ENCODE measurements around the gene RIN3. TPM values are rescaled to one million over a fixed set of nuclear protein-coding genes. Genes with fewer than 3 reads are reported as not detected.
A peak's percentile ranks its signal among the peaks of the same experiment; 100 is the strongest.

Gene RIN3
- total RNA-seq, 1 experiment from 2014 or later, result not detected

DNA sequence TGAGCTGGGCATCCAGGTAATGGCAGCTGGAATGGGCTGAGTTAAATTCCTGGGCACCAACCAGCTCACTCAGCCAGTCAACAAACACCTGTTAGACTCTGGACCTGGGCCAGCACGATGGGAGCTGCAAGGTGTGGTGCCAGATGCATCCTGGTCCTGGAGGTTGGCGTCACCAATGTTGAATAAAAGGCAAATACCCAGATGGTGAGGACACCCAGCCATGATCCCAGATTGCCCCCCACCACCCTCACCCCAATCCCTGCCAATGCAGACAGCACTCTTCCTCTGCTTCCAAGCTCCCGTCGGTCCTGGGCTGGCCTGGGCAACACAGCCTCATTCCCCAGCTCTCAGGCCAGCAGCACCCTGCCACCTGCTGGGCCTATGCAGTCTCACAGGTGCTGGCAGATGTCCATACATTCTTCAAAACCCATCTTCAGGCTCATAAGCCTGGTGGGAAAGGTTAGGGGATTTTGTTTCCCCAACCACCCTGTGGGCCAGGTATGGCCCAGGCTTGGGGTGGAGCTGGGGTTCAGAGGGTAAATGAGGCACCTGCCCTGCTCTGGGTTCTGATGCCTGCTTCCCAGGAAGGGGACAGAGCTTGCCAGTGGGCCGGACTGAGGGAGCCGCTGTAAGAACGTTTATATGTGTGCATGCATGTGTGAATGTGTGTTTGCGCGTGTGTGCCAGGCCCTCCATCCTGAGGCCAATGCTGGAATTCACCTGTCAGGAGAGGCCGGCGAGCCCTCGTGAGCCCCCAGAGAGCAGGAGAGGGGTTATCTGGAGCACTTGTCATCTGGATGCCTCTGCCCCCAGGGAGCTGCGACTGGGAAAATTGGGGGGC, 176.8 kb downstream of the RIN3 start:
- Histone ChIP-seq H4K20me1 (ENCODE audit: insufficient read depth, low read depth, low read length) (0 out of 2 replicates have a peak, but pooled peaks cover 4% of the 10 kb centered on the region), H3K36me3 (ENCODE audit: insufficient read depth, low read length) (no peaks in the 10 kb centered on the region), H3K79me2 (ENCODE audit: low read length) (no peaks in the 10 kb centered on the region), H3K27ac (ENCODE audit: low read length) (no peak overlapping the region), H3K27me3 (ENCODE audit: low read length) (no peaks in the 10 kb centered on the region), H2AFZ (ENCODE audit: low read length) (no peak overlapping the region), H3K4me3 (ENCODE audit: low read length) (no peak overlapping the region), H3K4me1 (ENCODE audit: low read length) (no peaks in the 10 kb centered on the region), H3K9me2 (replicated peaks; ENCODE audit: insufficient read depth, low read length) (no peaks in the 10 kb centered on the region), H3K9ac (ENCODE audit: low read length) (no peak overlapping the region), H3K9me3 (ENCODE audit: low read length) (no peaks in the 10 kb centered on the region), H3K4me2 (ENCODE audit: low read depth, low read length, poor library complexity, severe bottlenecking) (no peak overlapping the region)
- DNase-seq, result peak; percentile 74

DNA sequence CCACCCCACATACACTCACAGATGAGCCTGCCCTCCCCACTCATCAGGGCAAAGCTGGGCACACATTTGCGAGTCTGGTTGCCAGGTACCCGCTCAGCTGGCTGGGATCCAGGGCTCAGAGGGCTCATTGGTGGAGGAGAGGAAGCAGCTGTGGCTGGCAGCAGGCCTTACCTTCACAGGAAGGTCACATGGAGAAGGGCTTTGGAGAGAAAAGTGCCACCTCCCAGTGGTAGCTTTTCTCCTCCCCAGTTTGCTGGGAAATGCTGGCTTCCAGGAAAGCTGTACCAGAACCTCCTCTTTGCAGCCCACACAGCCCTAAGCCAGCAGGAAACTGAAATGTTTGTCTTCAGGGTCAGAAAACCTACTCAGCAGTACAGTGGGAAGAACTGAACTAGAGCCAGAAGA, 179.2 kb downstream of the RIN3 start:
- no peak overlapping the region for H3K4me3 ChIP-seq (ENCODE audit: low read length)
- no peak for DNase-seq
- H3K27me3 ChIP-seq (ENCODE audit: low read length), result no peaks in the 10 kb centered on the region
- no peak overlapping the region for H2AFZ ChIP-seq (ENCODE audit: low read length)
- no peaks in the 10 kb centered on the region for H3K9me2 ChIP-seq (replicated peaks; ENCODE audit: insufficient read depth, low read length)
- H3K9ac ChIP-seq (ENCODE audit: low read length), result no peak overlapping the region
- no peaks in the 10 kb centered on the region for H3K79me2 ChIP-seq (ENCODE audit: low read length)
- no peaks in the 10 kb centered on the region for H3K4me1 ChIP-seq (ENCODE audit: low read length)
- H3K36me3 ChIP-seq (ENCODE audit: insufficient read depth, low read length), result no peaks in the 10 kb centered on the region
- H3K9me3 ChIP-seq (ENCODE audit: low read length), result no peaks in the 10 kb centered on the region
- no peaks in the 10 kb centered on the region for H4K20me1 ChIP-seq (ENCODE audit: insufficient read depth, low read depth, low read length)
- H3K27ac ChIP-seq (ENCODE audit: low read length), result no peak overlapping the region
- H3K4me2 ChIP-seq (ENCODE audit: low read depth, low read length, poor library complexity, severe bottlenecking), result no peak overlapping the region

DNA sequence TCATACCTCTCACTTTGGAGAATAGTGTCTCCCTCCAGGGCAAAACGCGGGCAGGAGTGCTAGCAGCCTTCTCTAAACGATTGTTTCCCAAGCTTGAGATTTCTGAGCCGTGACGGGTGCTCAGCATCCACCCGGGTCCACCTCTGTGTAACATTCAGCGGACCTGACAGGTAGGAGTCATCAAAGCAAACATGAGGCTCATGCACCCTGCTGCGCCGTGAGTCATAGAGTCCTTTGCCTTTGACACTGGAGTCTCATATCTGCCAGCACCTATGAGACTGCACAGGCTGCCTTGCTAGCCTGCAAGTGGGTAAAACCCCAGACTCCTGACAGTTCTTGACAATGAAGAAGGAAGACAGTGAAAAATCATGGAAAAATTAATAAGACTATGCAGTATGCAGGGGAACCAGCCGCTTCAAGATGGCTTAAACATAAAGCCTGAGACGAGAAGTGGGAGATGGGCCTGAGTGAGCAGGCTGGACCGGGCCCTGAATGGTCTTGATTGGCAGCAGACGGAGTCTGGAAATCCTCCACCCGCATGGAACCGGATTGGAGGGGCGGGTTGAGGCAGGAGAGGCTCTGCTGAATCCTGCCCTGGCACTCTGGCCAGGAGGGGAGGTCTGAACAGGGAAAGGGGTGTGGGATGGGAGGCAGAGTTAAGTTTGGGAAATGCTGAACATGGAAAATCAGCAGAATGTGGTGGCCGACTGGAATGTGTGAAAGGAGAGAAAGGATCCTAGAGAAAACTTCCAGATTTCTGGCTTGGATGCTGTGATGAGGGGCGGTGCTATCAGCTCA, 180.6 kb downstream of the RIN3 start:
- no peaks in the 10 kb centered on the region for H4K20me1 ChIP-seq (ENCODE audit: insufficient read depth, low read depth, low read length)
- no peak overlapping the region for H2AFZ ChIP-seq (ENCODE audit: low read length)
- H3K27me3 ChIP-seq (ENCODE audit: low read length), result no peaks in the 10 kb centered on the region
- H3K9ac ChIP-seq (ENCODE audit: low read length), result no peak overlapping the region
- H3K9me2 ChIP-seq (replicated peaks; ENCODE audit: insufficient read depth, low read length), result no peaks in the 10 kb centered on the region
- H3K79me2 ChIP-seq (ENCODE audit: low read length), result no peaks in the 10 kb centered on the region
- H3K4me1 ChIP-seq (ENCODE audit: low read length), result no peaks in the 10 kb centered on the region
- DNase-seq, result no peak
- no peaks in the 10 kb centered on the region for H3K9me3 ChIP-seq (ENCODE audit: low read length)
- H3K4me3 ChIP-seq (ENCODE audit: low read length), result no peak overlapping the region
- H3K4me2 ChIP-seq (ENCODE audit: low read depth, low read length, poor library complexity, severe bottlenecking), result no peak overlapping the region
- no peaks in the 10 kb centered on the region for H3K36me3 ChIP-seq (ENCODE audit: insufficient read depth, low read length)
- H3K27ac ChIP-seq (ENCODE audit: low read length), result no peak overlapping the region

DNA sequence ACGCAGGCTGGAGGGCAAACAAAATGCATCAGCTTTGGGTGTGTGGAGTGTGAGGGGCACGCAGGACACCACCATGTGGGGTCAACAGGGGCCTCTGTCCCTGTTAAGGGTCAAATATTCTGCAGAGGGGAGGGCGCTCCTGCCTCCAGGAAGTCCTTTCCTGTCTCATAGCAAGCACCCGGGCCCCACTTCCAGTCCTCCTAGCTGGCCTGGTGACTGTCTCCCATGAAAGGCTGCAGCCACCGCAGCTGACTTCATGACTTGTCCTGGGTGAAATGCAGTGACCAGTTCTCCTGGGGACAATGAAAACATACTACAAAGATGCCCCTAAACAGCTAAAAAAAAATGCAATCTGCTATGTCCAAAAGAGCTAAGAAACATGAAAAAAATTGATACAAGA, 181.2 kb downstream of the RIN3 start:
- H3K27me3 ChIP-seq (ENCODE audit: low read length), result no peaks in the 10 kb centered on the region
- H3K9me3 ChIP-seq (ENCODE audit: low read length), result no peaks in the 10 kb centered on the region
- no peak overlapping the region for H2AFZ ChIP-seq (ENCODE audit: low read length)
- H3K4me3 ChIP-seq (ENCODE audit: low read length), result no peak overlapping the region
- no peak overlapping the region for H3K9ac ChIP-seq (ENCODE audit: low read length)
- no peaks in the 10 kb centered on the region for H3K79me2 ChIP-seq (ENCODE audit: low read length)
- no peaks in the 10 kb centered on the region for H4K20me1 ChIP-seq (ENCODE audit: insufficient read depth, low read depth, low read length)
- H3K4me2 ChIP-seq (ENCODE audit: low read depth, low read length, poor library complexity, severe bottlenecking), result no peak overlapping the region
- DNase-seq, result no peak
- no peak overlapping the region for H3K27ac ChIP-seq (ENCODE audit: low read length)
- H3K36me3 ChIP-seq (ENCODE audit: insufficient read depth, low read length), result no peaks in the 10 kb centered on the region
- no peaks in the 10 kb centered on the region for H3K9me2 ChIP-seq (replicated peaks; ENCODE audit: insufficient read depth, low read length)
- no peaks in the 10 kb centered on the region for H3K4me1 ChIP-seq (ENCODE audit: low read length)

DNA sequence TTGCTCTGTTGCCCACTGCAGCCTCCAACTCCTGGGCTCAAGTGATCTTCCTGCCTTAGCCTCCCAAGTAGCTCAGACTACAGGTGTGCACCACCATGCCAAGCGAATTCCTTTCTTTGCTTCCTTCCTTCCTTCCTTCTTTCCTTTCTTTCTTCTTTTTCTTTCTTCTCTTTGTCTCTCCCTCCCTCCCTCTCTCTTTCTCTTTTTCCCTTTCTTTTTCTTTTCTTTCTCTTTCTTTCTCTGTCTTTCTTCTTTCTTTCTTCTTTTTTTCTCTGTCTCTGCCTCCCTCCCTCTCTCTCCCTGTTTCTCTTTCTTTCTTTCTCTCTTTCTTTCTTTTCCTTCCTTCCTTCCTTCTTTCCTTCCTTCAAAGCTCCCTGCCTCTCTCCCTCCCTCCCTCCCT, 182.0 kb downstream of the RIN3 start:
- H4K20me1 ChIP-seq (ENCODE audit: insufficient read depth, low read depth, low read length), result no peaks in the 10 kb centered on the region
- H3K36me3 ChIP-seq (ENCODE audit: insufficient read depth, low read length), result no peaks in the 10 kb centered on the region
- no peak overlapping the region for H3K4me2 ChIP-seq (ENCODE audit: low read depth, low read length, poor library complexity, severe bottlenecking)
- no peaks in the 10 kb centered on the region for H3K79me2 ChIP-seq (ENCODE audit: low read length)
- H3K4me3 ChIP-seq (ENCODE audit: low read length), result no peak overlapping the region
- no peaks in the 10 kb centered on the region for H3K9me3 ChIP-seq (ENCODE audit: low read length)
- no peak overlapping the region for H3K27ac ChIP-seq (ENCODE audit: low read length)
- H3K9me2 ChIP-seq (replicated peaks; ENCODE audit: insufficient read depth, low read length), result no peaks in the 10 kb centered on the region
- no peaks in the 10 kb centered on the region for H3K4me1 ChIP-seq (ENCODE audit: low read length)
- no peak for DNase-seq
- no peak overlapping the region for H2AFZ ChIP-seq (ENCODE audit: low read length)
- H3K9ac ChIP-seq (ENCODE audit: low read length), result no peak overlapping the region
- no peaks in the 10 kb centered on the region for H3K27me3 ChIP-seq (ENCODE audit: low read length)

DNA sequence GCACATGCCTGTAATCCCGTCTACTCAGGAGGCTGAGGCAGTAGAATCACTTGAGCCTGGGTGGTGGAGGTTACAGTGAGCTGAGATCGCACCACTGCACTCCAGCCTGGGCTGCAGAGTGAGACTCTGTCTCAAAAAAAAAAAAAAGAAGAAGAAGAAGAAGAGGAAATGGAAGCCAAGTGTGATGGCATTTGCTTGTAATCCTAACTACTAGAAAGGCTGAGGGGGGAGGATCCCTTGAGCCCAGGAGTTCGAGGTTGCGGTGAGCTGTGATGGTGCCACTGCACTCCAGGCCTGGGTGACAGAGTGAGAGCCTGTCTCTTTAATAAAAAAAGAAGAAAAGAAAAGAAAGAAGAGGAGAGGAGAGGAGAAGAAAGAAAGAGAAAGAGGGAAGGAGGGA, 182.8 kb downstream of the RIN3 start:
- no peak for DNase-seq
- Histone ChIP-seq H3K79me2 (ENCODE audit: low read length) (no peaks in the 10 kb centered on the region), H4K20me1 (ENCODE audit: insufficient read depth, low read depth, low read length) (no peaks in the 10 kb centered on the region), H2AFZ (ENCODE audit: low read length) (no peak overlapping the region), H3K27ac (ENCODE audit: low read length) (no peak overlapping the region), H3K4me1 (ENCODE audit: low read length) (no peaks in the 10 kb centered on the region), H3K4me3 (ENCODE audit: low read length) (no peak overlapping the region), H3K9ac (ENCODE audit: low read length) (no peak overlapping the region), H3K9me2 (replicated peaks; ENCODE audit: insufficient read depth, low read length) (no peaks in the 10 kb centered on the region), H3K4me2 (ENCODE audit: low read depth, low read length, poor library complexity, severe bottlenecking) (no peak overlapping the region), H3K9me3 (ENCODE audit: low read length) (no peaks in the 10 kb centered on the region), H3K36me3 (ENCODE audit: insufficient read depth, low read length) (no peaks in the 10 kb centered on the region), H3K27me3 (ENCODE audit: low read length) (no peaks in the 10 kb centered on the region)

DNA sequence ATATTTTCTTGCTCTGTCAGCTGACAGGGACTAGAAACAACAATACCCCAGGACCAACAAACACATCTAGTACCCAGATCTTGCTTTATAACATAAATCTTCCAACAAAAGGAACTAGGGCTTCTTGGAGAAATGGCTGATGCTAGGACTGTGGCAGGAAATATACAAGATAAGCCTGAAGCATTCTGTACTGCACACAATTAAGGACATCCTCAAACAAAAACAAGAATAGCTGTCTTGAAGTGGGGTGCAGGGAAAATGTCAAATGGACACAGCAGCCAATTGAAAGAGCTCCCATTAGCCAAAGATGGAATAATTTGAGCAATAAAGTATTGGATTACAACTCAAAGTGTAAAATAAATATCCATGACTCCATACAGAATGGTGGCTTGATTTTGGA, 184.8 kb downstream of the RIN3 start:
- no peak overlapping the region for H3K9ac ChIP-seq (ENCODE audit: low read length)
- H3K4me3 ChIP-seq (ENCODE audit: low read length), result no peak overlapping the region
- H3K9me2 ChIP-seq (replicated peaks; ENCODE audit: insufficient read depth, low read length), result no peaks in the 10 kb centered on the region
- no peaks in the 10 kb centered on the region for H3K27me3 ChIP-seq (ENCODE audit: low read length)
- no peak overlapping the region for H3K27ac ChIP-seq (ENCODE audit: low read length)
- DNase-seq, result no peak
- H3K4me1 ChIP-seq (ENCODE audit: low read length), result no peaks in the 10 kb centered on the region
- H3K79me2 ChIP-seq (ENCODE audit: low read length), result no peaks in the 10 kb centered on the region
- no peaks in the 10 kb centered on the region for H3K9me3 ChIP-seq (ENCODE audit: low read length)
- H2AFZ ChIP-seq (ENCODE audit: low read length), result no peak overlapping the region
- H3K36me3 ChIP-seq (ENCODE audit: insufficient read depth, low read length), result no peaks in the 10 kb centered on the region
- no peaks in the 10 kb centered on the region for H4K20me1 ChIP-seq (ENCODE audit: insufficient read depth, low read depth, low read length)
- no peak overlapping the region for H3K4me2 ChIP-seq (ENCODE audit: low read depth, low read length, poor library complexity, severe bottlenecking)

DNA sequence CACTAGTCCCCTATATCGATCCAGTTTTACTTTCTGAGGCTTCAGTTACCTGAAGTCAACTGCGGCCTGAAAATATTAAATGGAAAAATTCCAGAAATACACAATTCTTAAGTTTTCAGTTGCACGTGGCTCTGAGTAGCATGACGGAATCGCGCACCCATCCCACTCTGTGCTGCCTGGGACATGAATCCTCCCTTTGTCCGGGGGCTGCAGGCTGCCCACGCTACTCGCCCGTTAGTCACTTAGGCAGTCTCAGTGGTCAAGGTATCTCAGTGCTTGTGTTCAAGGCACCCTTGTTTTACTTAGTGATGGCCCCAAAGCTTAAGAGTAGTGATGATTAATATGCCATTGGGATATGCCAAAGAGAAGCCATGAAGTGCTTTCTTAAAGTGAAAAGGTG, 188.2 kb downstream of the RIN3 start:
- Histone ChIP-seq H4K20me1 (ENCODE audit: insufficient read depth, low read depth, low read length) (no peaks in the 10 kb centered on the region), H3K4me2 (ENCODE audit: low read depth, low read length, poor library complexity, severe bottlenecking) (no peak overlapping the region), H3K4me3 (ENCODE audit: low read length) (no peak overlapping the region), H3K27me3 (ENCODE audit: low read length) (no peaks in the 10 kb centered on the region), H3K9ac (ENCODE audit: low read length) (no peak overlapping the region), H2AFZ (ENCODE audit: low read length) (no peak overlapping the region), H3K9me2 (replicated peaks; ENCODE audit: insufficient read depth, low read length) (no peaks in the 10 kb centered on the region), H3K4me1 (ENCODE audit: low read length) (no peaks in the 10 kb centered on the region), H3K9me3 (ENCODE audit: low read length) (no peaks in the 10 kb centered on the region), H3K79me2 (ENCODE audit: low read length) (no peaks in the 10 kb centered on the region), H3K36me3 (ENCODE audit: insufficient read depth, low read length) (no peaks in the 10 kb centered on the region), H3K27ac (ENCODE audit: low read length) (no peak overlapping the region)
- no peak for DNase-seq
